NCI-H69 (cell line): ENCODE data around the gene POLA2.
"Not testable (repeated sequence)": the region's sequence is repeated elsewhere in the genome, so short reads cannot be mapped to it uniquely, and the experiment has no call there.

Source experiments
- DNase-seq: peaks from one replicate; lab custom pipeline; 2025; lab: John Stamatoyannopoulos, UW

Gene POLA2

GRCh38 chr11:65242389-65242788, 19.4 kb upstream of the POLA2 start:
- no peak for DNase-seq

- DNase-seq: no peak
Observed at GRCh38 chr11:65243797-65244196, 18.0 kb upstream of the POLA2 start.

GRCh38 chr11:65245046-65245445, 16.7 kb upstream of the POLA2 start:
- DNase-seq: not testable (repeated sequence)

- DNase-seq: no peak
Observed at GRCh38 chr11:65246506-65246905, 15.3 kb upstream of the POLA2 start.

DNA sequence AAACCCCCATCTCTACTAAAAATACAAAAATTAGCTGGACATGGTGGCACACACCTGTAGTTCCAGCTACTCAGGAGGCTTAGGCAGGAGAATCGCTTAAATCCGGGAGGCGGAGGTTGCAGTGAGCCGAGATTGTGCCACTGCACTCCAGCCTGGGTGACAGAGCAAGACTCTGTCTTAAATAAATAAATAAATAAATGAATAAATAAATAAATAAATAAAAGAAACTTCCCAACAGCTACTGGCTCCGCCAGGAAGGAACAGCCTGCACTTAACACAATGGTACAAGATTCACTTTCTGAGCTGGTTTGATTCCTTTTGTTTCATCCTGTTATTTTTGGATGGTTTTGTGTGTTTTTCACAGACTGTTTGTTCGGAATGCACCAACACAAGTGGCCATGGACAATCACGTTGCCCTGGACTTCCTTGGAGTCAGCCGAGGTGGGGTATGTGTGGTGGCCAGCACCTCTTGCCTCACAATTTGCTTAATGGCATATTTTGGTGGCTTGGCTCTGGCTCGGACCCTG, 13.5 kb upstream of the POLA2 start:
- not testable (repeated sequence) for DNase-seq

DNA sequence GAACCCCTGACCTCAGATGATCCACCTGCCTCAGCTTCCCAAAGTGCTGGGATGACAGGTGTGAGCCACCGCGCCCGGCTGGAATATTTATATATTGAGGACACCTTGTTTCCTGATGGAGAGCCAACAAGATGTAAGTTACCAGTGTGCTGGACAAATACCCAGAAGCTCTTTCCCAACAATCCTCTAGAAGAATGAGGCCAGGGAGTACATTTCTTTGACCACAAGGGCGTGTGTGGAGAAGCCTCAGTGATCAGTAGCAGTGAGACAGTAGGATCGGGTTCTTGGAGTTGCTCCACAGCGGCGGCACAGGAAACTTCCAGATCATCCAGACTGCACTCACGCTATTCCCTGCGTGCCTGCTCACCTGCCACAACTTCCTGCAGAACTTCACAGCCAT, 10.3 kb upstream of the POLA2 start:
- no peak for DNase-seq

DNA sequence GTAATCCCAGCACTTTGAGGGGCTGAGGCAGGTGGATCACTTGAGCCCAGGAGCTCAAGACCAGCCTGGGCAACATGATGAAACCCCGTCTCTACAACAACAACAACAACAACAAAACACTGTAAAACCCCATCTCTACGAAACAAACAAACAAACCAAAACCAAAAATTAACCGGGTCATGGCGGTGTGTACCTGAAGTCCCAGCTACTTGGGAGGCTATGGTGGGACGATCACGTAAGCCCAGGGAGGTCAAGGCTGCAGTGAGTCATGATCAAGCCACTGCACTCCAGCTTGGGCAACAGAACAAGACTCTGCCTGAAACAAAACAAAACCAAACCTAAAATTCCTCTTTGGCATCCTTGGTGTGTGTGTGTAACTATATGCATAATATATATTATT, 7.0 kb upstream of the POLA2 start:
- DNase-seq: no peak

- DNase-seq: no peak
Observed at GRCh38 chr11:65258988-65259387, 2.8 kb upstream of the POLA2 start.

GRCh38 chr11:65260302-65260701, 1.5 kb upstream of the POLA2 start:
- DNase-seq: no peak

DNA sequence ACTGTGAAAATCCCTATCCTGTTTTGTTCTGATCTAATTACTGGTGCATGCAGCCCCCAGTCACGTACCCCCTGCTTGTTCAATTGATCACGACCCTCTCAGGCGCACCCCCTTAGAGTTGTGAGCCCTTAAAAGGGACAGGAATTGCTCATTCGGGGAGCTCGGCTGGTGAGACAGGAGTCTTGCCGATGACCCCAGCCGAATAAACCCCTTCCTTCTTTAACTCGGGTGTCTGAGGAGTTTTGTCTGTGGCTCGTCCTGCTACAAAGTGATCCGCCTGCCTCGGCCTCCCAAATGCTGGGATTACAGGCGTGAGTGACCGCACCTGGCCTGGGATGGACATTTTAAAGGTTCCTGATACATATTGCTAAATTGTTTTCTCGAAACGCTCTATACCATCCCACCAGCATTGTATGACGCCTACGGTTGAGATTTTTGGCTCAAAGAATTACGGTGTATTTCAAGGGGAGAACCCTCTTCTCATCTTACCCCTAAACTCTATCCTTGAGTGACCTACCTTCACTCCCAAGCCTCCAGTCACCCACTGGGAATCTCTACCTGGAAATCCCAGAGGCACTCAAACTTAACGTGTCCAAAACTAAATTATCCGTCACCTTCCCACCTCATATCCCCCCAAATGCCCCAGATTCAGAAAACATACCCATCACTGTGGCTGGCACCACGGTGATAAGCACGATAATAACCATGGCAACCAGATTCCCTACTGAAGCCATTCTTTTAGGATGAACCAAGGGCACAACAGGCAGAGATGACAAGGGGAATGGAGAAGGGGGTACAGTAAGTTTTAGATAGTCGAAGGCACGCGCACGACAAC, 789 bp upstream of the POLA2 start:
- DNase-seq: peak; percentile 75

- DNase-seq: peak; percentile 44
Observed at GRCh38 chr11:65262381-65262680, 569 bp downstream of the POLA2 start.

DNA sequence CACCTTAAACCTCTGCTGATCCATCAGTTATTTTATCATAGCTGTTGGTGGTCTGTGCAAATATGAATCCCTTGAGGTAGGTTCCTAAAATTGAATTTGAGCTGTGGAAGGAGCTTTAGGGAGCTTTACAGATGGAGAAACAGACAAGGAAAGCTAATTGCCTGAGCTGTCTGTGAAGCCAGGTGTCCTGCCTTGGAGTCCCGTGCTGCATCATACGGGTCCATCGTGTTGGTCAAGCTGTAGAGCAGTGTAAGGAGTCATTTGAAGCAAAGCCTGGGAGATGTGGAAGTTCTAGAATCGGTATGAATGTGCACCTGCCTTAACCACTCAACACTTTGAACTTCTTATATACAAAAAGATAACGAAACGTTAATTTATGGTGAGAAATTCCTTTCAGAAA, 1.0 kb downstream of the POLA2 start:
- peak; percentile 40 for DNase-seq

DNA sequence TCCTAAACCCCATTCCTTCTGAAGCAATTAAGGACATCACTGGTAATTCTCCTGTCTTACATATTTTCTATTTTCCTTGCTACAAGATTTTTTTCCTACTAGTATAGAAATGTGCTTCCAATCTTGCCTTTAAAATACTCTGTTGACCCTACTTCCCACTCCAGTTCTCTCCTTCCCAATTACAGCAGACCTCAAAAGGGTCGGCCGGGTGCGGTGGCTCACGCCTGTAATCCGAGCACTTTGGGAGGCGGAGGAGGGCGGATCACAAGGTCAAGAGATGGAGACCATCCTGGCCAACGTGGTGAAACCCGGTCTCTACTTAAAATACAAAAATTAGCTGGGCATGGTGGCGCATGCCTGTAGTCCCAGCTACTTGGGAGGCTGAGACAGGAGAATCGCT, 3.0 kb downstream of the POLA2 start:
- not testable (repeated sequence) for DNase-seq

GRCh38 chr11:65266210-65266609, 4.4 kb downstream of the POLA2 start:
- no peak for DNase-seq

DNA sequence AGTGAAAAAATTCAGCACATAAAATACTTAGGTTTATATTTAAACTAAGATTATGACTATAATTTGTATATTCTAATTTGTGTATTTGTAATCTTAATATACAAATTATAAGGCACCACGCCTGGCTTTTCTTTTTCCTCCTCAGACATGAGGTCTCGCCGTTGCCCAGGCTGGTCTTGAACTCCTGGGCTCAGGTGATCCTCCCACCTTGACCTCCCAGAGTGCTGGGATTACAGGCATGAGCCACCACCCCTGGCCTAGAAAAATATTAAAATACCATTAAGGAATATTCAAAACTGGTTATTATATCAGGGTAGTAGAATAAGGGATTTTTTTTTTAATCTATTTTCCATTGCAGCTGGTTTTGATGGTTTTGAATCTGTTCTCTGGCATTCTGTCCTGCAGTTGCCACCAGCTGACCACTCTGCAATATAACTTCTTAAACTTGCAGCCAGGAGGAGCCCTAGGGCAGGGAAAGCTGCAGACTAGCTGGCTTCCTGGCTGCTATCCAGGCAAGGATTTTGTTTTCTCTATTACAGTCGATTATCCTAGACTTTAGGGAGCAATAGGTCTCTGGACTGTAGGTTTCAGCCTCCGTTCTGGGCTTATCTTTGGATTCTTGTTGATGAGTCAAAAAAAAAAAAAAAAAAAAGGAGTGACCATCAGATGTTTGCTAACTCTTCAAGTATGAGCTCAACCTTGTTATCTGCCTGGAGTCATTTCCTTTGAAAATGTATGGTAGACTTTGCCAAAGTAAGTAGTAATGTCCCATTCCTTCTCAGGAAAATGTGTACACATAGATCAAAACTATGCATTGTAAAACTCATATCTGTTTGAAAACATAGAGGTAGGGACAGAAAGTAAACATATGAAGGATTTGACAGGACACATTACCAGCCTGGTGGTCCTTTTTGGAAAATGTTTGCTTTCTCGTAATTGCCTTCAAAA, 13.2 kb downstream of the POLA2 start:
- DNase-seq: peak; percentile 89

DNA sequence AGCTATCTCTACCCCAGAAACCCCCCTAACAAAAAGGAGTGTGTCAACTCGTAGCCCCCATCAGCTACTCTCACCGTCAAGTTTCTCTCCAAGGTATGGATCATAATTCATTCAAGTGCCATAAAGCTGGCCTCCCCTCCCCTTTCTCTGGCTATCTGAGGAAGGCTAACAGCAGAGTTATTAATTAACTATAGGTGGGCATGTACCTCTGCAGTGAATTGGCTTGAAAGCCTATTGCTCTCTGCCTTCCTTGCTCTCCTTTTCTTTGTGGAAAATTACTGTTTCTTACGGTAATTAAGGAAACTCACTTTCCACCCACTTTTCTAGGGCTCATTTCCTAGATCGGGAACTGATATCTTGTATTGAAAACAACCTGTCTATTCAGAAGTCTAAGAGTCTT, 14.1 kb downstream of the POLA2 start:
- DNase-seq: no peak

DNA sequence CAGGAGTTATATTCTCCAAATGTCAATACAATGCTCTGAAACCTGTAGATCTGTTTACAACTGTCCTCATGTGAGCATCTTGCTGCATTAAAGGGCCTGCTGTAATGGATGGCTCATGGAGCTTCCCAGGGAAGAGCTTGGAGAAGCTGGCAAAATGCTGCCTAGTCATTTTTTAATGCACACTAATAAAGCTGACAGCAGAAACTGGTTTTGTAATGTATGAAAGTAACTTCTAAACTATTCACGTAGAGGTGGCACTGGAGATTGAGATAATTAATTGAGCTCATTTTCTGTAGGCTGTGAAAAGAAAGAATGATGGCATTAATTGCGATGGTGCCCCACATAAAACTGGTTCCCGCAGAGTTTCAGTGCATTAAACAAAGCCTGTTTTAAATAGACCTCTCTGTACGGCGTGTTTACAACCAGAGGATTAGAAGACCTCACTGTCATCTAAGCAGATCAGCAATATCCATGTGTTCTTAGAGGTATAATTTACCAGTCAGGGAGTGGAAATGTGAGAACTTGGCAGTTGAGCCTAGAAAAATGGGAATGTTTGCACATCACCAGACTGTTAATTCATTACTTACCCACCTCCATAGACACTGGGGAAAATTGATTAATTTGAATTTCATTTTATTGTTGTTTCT, 16.0 kb downstream of the POLA2 start:
- DNase-seq: peak; percentile 98

GRCh38 chr11:65278356-65278755, 16.6 kb downstream of the POLA2 start:
- DNase-seq: no peak

DNA sequence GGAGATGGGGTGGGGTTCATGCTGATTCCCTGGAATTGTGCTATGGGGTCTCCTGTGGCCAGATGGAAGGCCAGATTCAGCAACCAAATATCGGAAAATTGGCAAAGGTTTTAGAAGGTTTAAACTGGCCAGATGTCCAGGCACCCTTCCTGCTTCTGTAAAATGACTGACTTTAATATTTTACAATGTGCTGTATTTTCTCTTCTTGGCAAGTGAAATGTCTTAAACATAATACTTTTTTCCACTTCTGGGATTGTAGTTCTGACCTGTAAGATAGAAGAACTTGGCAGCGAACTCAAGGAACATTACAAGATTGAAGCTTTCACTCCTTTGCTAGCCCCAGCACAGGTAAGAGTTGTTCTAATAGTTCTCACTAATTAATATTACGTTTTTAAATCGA, 17.5 kb downstream of the POLA2 start:
- no peak for DNase-seq

- DNase-seq: peak; percentile 58
Observed at GRCh38 chr11:65279741-65280440, 18.1 kb downstream of the POLA2 start.

- DNase-seq: no peak
Observed at GRCh38 chr11:65280646-65281045, 18.9 kb downstream of the POLA2 start.

DNA sequence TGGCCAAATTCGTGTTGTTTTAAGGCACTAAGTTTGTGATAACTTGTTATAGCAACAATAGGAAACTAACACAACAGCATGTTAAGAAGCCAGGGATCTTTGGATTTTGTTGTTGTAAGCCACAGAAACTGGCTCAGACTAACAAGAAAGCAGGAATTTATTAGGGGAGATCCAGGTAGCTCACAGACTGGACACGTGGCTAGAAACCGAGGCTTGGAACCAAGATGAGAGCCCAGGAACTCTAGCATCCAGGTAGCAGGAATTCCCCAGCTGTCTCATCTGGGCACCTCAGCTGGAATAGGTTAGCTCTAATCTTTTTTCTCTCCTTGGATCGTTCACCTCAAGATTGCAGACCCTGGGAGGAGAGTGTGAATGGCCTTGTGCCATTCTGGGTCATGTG, 24.9 kb downstream of the POLA2 start:
- no peak for DNase-seq
